Naive thymus-derived CD8-positive, alpha-beta T cell (primary cell): Measurements from ENCODE around the gene LRRC23. TPM values are rescaled to one million over a fixed set of nuclear protein-coding genes. Genes with fewer than 3 reads are reported as not detected.
"Not testable (repeated sequence)": the region's sequence is repeated elsewhere in the genome, so short reads cannot be mapped to it uniquely, and the experiment has no call there.

Experiments used
- ATAC-seq, 2 donors: fragments of 150-1000 bp; cut with Tn5 transposase in 1 of 2; sonication (Bioruptor Pico), chemical (Tn5 transposase) in 1 of 2; 1 replicate in 1 of 2; 2 replicates in 1 of 2; pipeline ENCODE4 v1.10.0; 2021; ENCODE audit warnings: mild to moderate bottlenecking in 2 of 2, moderate library complexity in 2 of 2
- POLR2A ChIA-PET: fragments of 350-600 bp; sonication (Branson Sonifier 250); formaldehyde crosslinking; loops from one replicate; lab custom pipeline; 2021; ENCODE audit warnings: antibody characterized with exemption; lab: Charles Lee
- DNase-seq, 10 donors: peaks; one replicate each; pipeline versions ENCODE4 v3.0.0 to v3.0.0-alpha.2; 2020 to 2022
- H3K27ac Mint-ChIP-seq, 10 donors: one replicate each; pipeline ENCODE4 v1.8.0; 2020 to 2022; ENCODE audit warnings: mild to moderate bottlenecking in 10 of 10, mixed read lengths in 10 of 10, moderate library complexity in 4 of 10, inconsistent platforms in 1 of 10
- H3K27me3 Mint-ChIP-seq, 5 donors: one replicate each; pipeline ENCODE4 v1.8.0; 2021 to 2022; ENCODE audit warnings: mixed read lengths in 5 of 5
- H3K36me3 Mint-ChIP-seq, 3 donors: one replicate each; pipeline ENCODE4 v1.8.0; 2020 to 2022; ENCODE audit warnings: mixed read lengths in 3 of 3, mild to moderate bottlenecking in 2 of 3, inconsistent platforms in 1 of 3
- H3K4me1 Mint-ChIP-seq, 4 donors: one replicate each; pipeline ENCODE4 v1.8.0; 2021 to 2022; ENCODE audit warnings: mixed read lengths in 4 of 4
- H3K4me3 Mint-ChIP-seq, 10 donors: one replicate each; pipeline ENCODE4 v1.8.0; 2020 to 2022; ENCODE audit warnings: mild to moderate bottlenecking in 10 of 10, mixed read lengths in 10 of 10, moderate library complexity in 6 of 10, inconsistent platforms in 1 of 10
- H3K9me3 Mint-ChIP-seq, 9 donors: one replicate each; pipeline ENCODE4 v1.8.0; 2020 to 2022; ENCODE audit warnings: mixed read lengths in 9 of 9, mild to moderate bottlenecking in 3 of 9, inconsistent platforms in 1 of 9, moderate library complexity in 1 of 9
- polyA plus RNA-seq, 3 donors: library from polyadenylated mRNA; unstranded; fragments of 300-500 nt; fragmentation: Illumina TruSeq; gene quantifications; one replicate each; pipeline ENCODE4 v1.2.3, GENCODE V29; 2021
- total RNA-seq, 8 experiments: library from RNA in 2 of 8; stranded (reverse) in 2 of 8; gene quantifications; one replicate each; pipeline ENCODE4 v1.2.3 and lab custom pipeline; 2021 to 2026

Gene LRRC23, protein sequence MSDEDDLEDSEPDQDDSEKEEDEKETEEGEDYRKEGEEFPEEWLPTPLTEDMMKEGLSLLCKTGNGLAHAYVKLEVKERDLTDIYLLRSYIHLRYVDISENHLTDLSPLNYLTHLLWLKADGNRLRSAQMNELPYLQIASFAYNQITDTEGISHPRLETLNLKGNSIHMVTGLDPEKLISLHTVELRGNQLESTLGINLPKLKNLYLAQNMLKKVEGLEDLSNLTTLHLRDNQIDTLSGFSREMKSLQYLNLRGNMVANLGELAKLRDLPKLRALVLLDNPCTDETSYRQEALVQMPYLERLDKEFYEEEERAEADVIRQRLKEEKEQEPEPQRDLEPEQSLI
- total RNA-seq (10 to 100 TPM; 10.1 to 10.5 TPM), polyA plus RNA-seq (1 to 10 TPM; 4.7 to 9.9 (median 8.8) TPM), total RNA-seq (lab: John Stamatoyannopoulos, UW) (4.1 to 55.3 (median 10.0) reads per million in 6 experiments)

- ATAC-seq (peak; percentile 93 to 94), DNase-seq (peak; percentile 89 to 99 (median 97))
- Mint-ChIP-seq H3K4me3 (peak within 1 kb of the TSS in 2 of 10 donors; percentile 9 to 45), H3K36me3 (no peaks in the 10 kb centered on the region), H3K27ac (no peak within 1 kb of the TSS), H3K27me3 (no peaks in the 10 kb centered on the region), H3K4me1 (peaks cover under 1 to 5% (median 4%) of the 10 kb centered on the region in 4 donors), H3K9me3 (no peaks in the 10 kb centered on the region)
- POLR2A ChIA-PET = interaction anchor here (0.7 to 4.7 kb wide), 10 partner anchors 10 to 203 kb away, joined by 3 to 43 read pairs (median 5); partner anchors contain the start of genes ENO2, RNU7-1, SPSB2 and TPI1
Measured at GRCh38 chr12:6904280-6905276, at the start of gene LRRC23. LRRC23 (plus strand) TSS chr12:6904822; CDS start chr12:6905634, 812 bp downstream.

GRCh38 chr12:6855322-6855721 is 49.3 kb upstream of the LRRC23 start:
- DNase-seq (no peak), ATAC-seq (no peak)
- H3K9me3 Mint-ChIP-seq = no peaks in the 10 kb centered on the region
- H3K4me3 Mint-ChIP-seq = no peak overlapping the region
- no peaks in the 10 kb centered on the region for H3K27me3 Mint-ChIP-seq
- peak overlapping the region in 1 of 10 donors; percentile 12 for H3K27ac Mint-ChIP-seq
- H3K36me3 Mint-ChIP-seq = peaks cover 4 to 47% (median 16%) of the 10 kb centered on the region in 3 donors
- H3K4me1 Mint-ChIP-seq = peaks cover 23 to 33% (median 25%) of the 10 kb centered on the region in 4 donors
- POLR2A ChIA-PET = interaction anchor here (6.5 kb wide), 1 partner anchor 11 kb away, joined by 119 read pairs; the partner anchor contains the start of gene TPI1

DNA sequence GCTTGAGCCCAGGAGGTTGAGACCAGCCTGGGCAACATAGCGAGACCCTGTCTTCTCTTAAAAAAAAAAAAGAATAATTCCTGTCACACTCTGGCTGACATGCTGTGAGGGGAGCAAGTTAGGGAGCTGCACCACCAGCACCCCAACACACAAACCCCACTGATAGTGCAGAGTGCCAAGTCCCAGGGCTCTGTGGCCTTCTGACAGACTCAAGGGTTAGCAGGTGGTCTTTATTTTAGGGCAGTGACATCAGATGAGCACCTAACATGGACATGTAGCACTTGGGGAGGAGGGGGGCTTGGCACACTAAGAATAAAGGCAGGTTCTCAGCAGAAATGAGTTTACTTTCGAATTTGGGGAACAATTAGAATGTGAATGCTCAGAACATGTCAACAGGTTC is 45.8 kb upstream of the LRRC23 start:
- H3K4me3 Mint-ChIP-seq = no peak overlapping the region
- H3K9me3 Mint-ChIP-seq = no peaks in the 10 kb centered on the region
- no peak overlapping the region for H3K27ac Mint-ChIP-seq
- ATAC-seq (no peak), DNase-seq (no peak)
- peaks cover 9 to 77% (median 28%) of the 10 kb centered on the region in 3 donors for H3K36me3 Mint-ChIP-seq
- no peaks in the 10 kb centered on the region for H3K27me3 Mint-ChIP-seq
- peaks cover 6 to 19% (median 10%) of the 10 kb centered on the region in 4 donors for H3K4me1 Mint-ChIP-seq
- POLR2A ChIA-PET = interaction anchor here (0.9 to 1.2 kb wide), 3 partner anchors 8 to 14 kb away, joined by 3 read pairs; partner anchors contain the start of genes SPSB2 and TPI1

DNA sequence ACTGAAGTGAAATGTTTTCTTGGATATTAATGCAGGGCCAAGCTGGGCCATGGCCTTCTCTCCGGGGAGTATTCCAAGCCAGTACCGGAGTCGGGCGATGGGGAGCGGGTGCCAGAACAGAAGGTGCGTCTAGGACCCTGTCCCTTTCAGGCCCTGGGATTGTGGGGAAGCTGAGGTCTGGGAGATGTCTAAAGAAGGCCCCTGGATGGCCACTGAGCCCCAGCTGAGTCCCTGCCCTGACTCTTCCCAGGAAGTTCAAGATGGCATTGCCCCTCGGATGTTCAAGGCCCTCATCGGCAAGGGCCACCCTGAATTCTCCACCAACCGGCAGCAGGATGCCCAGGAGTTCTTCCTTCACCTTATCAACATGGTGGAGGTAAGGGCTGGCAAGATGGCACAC is 44.5 kb upstream of the LRRC23 start:
- no peak for DNase-seq
- peaks cover 0 to 9% (median 4%) of the 10 kb centered on the region in 4 donors for H3K4me1 Mint-ChIP-seq
- H3K4me3 Mint-ChIP-seq = no peak overlapping the region
- H3K36me3 Mint-ChIP-seq = peaks cover 9 to 79% (median 30%) of the 10 kb centered on the region in 3 donors
- no peak overlapping the region for H3K27ac Mint-ChIP-seq
- ATAC-seq = no peak
- POLR2A ChIA-PET = interaction anchor here (0.6 to 1.4 kb wide), 2 partner anchors 8 to 233 kb away, joined by 4 to 6 read pairs; partner anchors contain the start of gene USP5
- no peaks in the 10 kb centered on the region for H3K27me3 Mint-ChIP-seq
- no peaks in the 10 kb centered on the region for H3K9me3 Mint-ChIP-seq

GRCh38 chr12:6860942-6861341 is 43.7 kb upstream of the LRRC23 start:
- Mint-ChIP-seq H3K4me3 (no peak overlapping the region), H3K4me1 (peaks cover 0 to 9% (median 3%) of the 10 kb centered on the region in 4 donors), H3K36me3 (peaks cover 9 to 79% (median 30%) of the 10 kb centered on the region in 3 donors), H3K27me3 (no peaks in the 10 kb centered on the region), H3K9me3 (no peaks in the 10 kb centered on the region), H3K27ac (peak overlapping the region in 2 of 10 donors; percentile 57 to 76)
- DNase-seq = no peak
- POLR2A ChIA-PET = interaction anchor here (0.6 to 1.6 kb wide), 3 partner anchors 9 to 20 kb away, joined by 3 to 12 read pairs (median 4); partner anchors contain the start of genes CDCA3, SPSB2 and USP5
- ATAC-seq = no peak

DNA sequence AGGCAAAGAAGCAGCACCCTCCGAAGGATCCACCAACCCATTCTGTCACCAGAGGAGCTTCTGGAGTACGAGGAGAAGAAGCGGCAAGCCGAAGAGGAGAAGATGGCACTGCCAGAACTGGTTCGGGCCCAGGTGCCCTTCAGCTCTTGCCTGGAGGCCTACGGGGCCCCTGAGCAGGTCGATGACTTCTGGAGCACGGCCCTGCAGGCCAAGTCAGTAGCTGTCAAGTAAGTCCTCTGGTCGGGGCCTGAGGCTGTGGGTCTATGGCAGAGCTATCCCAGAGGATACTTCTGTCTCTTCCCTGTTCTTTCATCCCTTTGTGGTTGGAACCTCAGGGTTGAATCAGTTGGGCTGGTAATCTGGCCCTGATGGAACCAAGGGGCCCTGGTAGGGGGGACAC is 43.2 kb upstream of the LRRC23 start:
- H3K27me3 Mint-ChIP-seq = no peaks in the 10 kb centered on the region
- H3K4me1 Mint-ChIP-seq = peaks cover under 1 to 13% (median 5%) of the 10 kb centered on the region in 4 donors
- DNase-seq (no peak), ATAC-seq (no peak)
- no peak overlapping the region for H3K4me3 Mint-ChIP-seq
- H3K36me3 Mint-ChIP-seq = peaks cover 9 to 75% (median 30%) of the 10 kb centered on the region in 3 donors
- H3K27ac Mint-ChIP-seq = peak overlapping the region in 2 of 10 donors; percentile 57 to 76
- POLR2A ChIA-PET = interaction anchor here (1.6 kb wide), 2 partner anchors 9 to 11 kb away, joined by 4 to 12 read pairs; partner anchors contain the start of genes CDCA3, SPSB2 and USP5
- no peaks in the 10 kb centered on the region for H3K9me3 Mint-ChIP-seq

DNA sequence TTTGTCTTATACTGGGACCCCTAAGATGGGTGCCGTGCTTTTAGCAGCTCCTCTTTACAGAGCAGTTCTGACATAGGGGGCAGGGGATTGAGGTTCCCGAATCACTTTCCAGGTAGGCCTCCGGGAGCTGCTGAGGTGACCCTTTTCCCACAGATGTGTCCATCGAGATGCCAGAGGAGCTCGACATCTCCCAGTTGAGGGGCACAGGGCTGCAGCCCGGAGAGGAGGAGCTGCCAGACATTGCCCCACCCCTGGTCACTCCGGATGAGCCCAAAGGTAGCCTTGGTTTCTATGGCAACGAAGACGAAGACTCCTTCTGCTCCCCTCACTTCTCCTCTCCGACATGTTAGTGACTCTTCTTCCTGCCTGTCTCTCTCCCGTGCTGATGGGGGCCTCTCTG is 41.6 kb upstream of the LRRC23 start:
- no peak for ATAC-seq
- no peak for DNase-seq
- POLR2A ChIA-PET = interaction anchor here (1.1 to 7.2 kb wide), 2 partner anchors 9 to 13 kb away, joined by 3 to 119 read pairs; partner anchors contain the start of genes CDCA3 and USP5
- Mint-ChIP-seq H3K4me1 (peaks cover 3 to 20% (median 8%) of the 10 kb centered on the region in 4 donors), H3K9me3 (no peaks in the 10 kb centered on the region), H3K4me3 (no peak overlapping the region), H3K27me3 (no peaks in the 10 kb centered on the region), H3K36me3 (peaks cover 5 to 58% (median 18%) of the 10 kb centered on the region in 3 donors), H3K27ac (no peak overlapping the region)

DNA sequence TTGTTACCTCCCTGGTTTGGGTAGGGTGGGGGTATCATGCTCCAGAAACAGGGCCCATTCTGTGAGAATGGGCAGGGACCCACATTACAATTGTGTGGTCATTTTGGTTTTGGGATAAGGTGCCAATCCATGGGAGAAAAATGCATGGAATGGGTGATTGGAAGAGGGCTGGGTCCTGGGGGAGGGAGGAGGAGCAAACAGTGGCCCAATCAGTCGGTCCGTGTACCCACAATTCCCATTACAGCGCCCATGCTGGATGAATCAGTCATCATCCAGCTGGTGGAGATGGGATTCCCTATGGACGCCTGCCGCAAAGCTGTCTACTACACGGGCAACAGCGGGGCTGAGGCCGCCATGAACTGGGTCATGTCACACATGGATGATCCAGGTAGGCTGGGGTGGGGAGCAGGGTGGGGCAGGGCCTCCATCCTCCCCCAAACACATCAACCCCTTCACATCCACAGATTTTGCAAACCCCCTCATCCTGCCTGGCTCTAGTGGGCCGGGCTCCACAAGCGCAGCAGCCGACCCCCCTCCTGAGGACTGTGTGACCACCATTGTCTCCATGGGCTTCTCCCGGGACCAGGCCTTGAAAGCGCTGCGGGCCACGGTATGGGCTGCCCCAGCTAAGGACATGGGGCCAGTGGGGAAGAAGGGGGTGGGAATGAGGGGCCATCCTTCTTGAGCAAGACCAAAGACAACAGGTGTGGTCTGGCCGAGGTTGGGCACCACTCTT is 40.9 kb upstream of the LRRC23 start:
- Mint-ChIP-seq H3K9me3 (no peaks in the 10 kb centered on the region), H3K4me1 (peaks cover 11 to 27% (median 15%) of the 10 kb centered on the region in 4 donors), H3K36me3 (peaks cover 5 to 52% (median 15%) of the 10 kb centered on the region in 3 donors), H3K27me3 (no peaks in the 10 kb centered on the region), H3K27ac (no peak overlapping the region), H3K4me3 (no peak overlapping the region)
- DNase-seq (no peak), ATAC-seq (no peak)
- POLR2A ChIA-PET = interaction anchor here (1.1 to 7.2 kb wide), 3 partner anchors 9 to 13 kb away, joined by 3 to 119 read pairs (median 6); partner anchors contain the start of genes CDCA3, SPSB2 and USP5

- not testable (repeated sequence) for ATAC-seq, H3K9me3 Mint-ChIP-seq, DNase-seq, H3K27me3 Mint-ChIP-seq
- Mint-ChIP-seq H3K4me1 (peaks cover 21 to 43% (median 29%) of the 10 kb centered on the region in 4 donors), H3K4me3 (peak overlapping the region in 7 of 10 donors; percentile 6 to 95 (median 46)), H3K27ac (peak overlapping the region in 7 of 10 donors; percentile 15 to 93 (median 73)), H3K36me3 (peaks cover 5 to 52% (median 14%) of the 10 kb centered on the region in 3 donors)
- POLR2A ChIA-PET = interaction anchor here (1.0 to 7.2 kb wide), 3 partner anchors 8 to 72 kb away, joined by 3 to 119 read pairs (median 6); partner anchors contain the start of genes CDCA3, SPSB2 and USP5
Measured at GRCh38 chr12:6865307-6865706, 39.3 kb upstream of the LRRC23 start.

DNA sequence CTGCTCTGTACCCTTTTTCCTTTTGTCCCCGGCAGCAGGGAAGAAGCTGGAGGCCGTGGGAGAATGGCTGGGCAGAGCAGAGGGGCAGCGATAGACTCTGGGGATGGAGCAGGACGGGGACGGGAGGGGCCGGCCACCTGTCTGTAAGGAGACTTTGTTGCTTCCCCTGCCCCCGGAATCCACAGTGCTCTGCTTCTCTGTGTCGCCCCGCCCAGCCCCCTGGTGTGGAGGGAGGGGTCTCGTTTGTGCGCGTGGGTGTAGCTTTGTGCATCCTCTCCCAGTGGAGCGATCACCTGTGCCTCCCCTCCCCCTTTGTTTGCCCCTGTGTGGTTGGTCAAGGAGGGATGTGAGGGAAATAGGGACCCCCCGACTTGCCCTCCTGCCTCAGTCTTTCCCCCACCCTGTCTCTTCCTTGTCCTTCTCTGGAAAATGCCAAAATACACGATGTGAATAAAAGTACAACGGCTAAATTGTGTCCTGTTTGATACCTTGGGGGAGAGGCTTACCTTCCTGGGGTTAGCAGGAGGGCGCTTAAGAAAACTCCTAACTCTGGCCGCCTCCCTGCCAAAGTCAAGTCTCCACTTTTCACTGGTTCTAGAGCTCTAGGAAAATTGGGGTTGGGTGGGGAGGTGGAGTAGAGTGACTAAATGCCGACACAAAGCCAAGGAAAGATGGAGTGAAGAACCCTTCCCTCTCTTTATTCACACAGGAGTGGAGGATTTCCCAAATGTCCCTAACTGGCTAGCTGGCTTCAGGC is 38.3 kb upstream of the LRRC23 start:
- H3K9me3 Mint-ChIP-seq = no peaks in the 10 kb centered on the region
- peaks cover 25 to 51% (median 39%) of the 10 kb centered on the region in 4 donors for H3K4me1 Mint-ChIP-seq
- ATAC-seq = no peak
- no peaks in the 10 kb centered on the region for H3K27me3 Mint-ChIP-seq
- DNase-seq = peak in 6 of 10 donors; percentile 5 to 70 (median 27)
- H3K27ac Mint-ChIP-seq = peak overlapping the region in 9 of 10 donors; percentile 72 to 96 (median 89)
- peaks cover 5 to 49% (median 7%) of the 10 kb centered on the region in 3 donors for H3K36me3 Mint-ChIP-seq
- POLR2A ChIA-PET = interaction anchor here (1.0 to 7.2 kb wide), 13 partner anchors 8 to 243 kb away, joined by 3 to 119 read pairs (median 7); partner anchors contain the start of genes C12orf57, C1RL, CDCA3 and EMG1
- H3K4me3 Mint-ChIP-seq = peak overlapping the region; percentile 83 to 95 (median 88)
